H1 (cell line): Measurements from ENCODE around the gene ARHGAP24. TPM values are rescaled to one million over a fixed set of nuclear protein-coding genes. Genes with fewer than 3 reads are reported as not detected.
A peak's percentile ranks its signal among the peaks of the same experiment; 100 is the strongest.

Experiments
- CTCF ChIA-PET: fragments of 300-600 bp; sonication (Branson Sonifier 250); formaldehyde crosslinking; loops from one replicate; lab custom pipeline; 2021; ENCODE audit not compliant: partially characterized antibody; lab: Charles Lee
- POLR2A ChIA-PET: fragments of 300-600 bp; sonication (Branson Sonifier 250); formaldehyde crosslinking; loops from one replicate; lab custom pipeline; 2021; ENCODE audit warnings: inconsistent platforms; ENCODE audit not compliant: partially characterized antibody; lab: Charles Lee
- DNase-seq, 2 experiments: peaks; one replicate each; pipeline versions ENCODE4 v3.0.0 to v3.0.0-alpha.2; 2010 to 2022; ENCODE audit warnings: low spot score in 2 of 2, low read depth in 1 of 2, mixed read lengths in 1 of 2
- FAIRE-seq: peaks from 2 replicates; lab custom pipeline; 2011; peaks lifted over from hg19 to GRCh38; lab: Jason Lieb, UNC
- H2AFZ ChIP-seq: 2 replicates; pipeline ENCODE4 v1.8.1; 2012; ENCODE audit warnings: low read length, inconsistent platforms
- H2AK5ac ChIP-seq: 2 replicates; pipeline ENCODE4 v1.6.1; 2013; ENCODE audit warnings: low read depth, low read length
- H2BK120ac ChIP-seq: replicated peaks from 2 replicates; pipeline ENCODE3; 2013; ENCODE audit warnings: low read depth, low read length, inconsistent platforms
- H2BK12ac ChIP-seq: 2 replicates; pipeline ENCODE4 v1.6.1; 2013; ENCODE audit warnings: low read depth, low read length
- H2BK15ac ChIP-seq: 2 replicates; pipeline ENCODE4 v1.6.1; 2013; ENCODE audit warnings: low read length
- H2BK20ac ChIP-seq: 2 replicates; pipeline ENCODE4 v1.6.1; 2013; ENCODE audit warnings: low read length
- H2BK5ac ChIP-seq: 2 replicates; pipeline ENCODE4 v1.6.1; 2013; ENCODE audit warnings: low read depth, low read length
- H3K14ac ChIP-seq: 2 replicates; pipeline ENCODE4 v1.6.1; 2013; ENCODE audit warnings: inconsistent platforms; ENCODE audit not compliant: insufficient read length
- H3K18ac ChIP-seq: 2 replicates; pipeline ENCODE4 v1.6.1; 2013; ENCODE audit warnings: low read length; ENCODE audit errors: extremely low read depth
- H3K23ac ChIP-seq: 2 replicates; pipeline ENCODE4 v1.6.1; 2013; ENCODE audit warnings: inconsistent platforms; ENCODE audit not compliant: insufficient read length
- H3K23me2 ChIP-seq: 2 replicates; pipeline ENCODE4 v1.6.1; 2013; ENCODE audit warnings: low read depth, low read length
- H3K27ac ChIP-seq: 2 replicates; pipeline ENCODE4 v1.6.1; 2011; ENCODE audit warnings: low read depth, low read length, inconsistent platforms
- H3K27me3 ChIP-seq, 4 experiments: replicated peaks in 1 of 4; 1 replicate in 1 of 4; 2 replicates in 3 of 4; pipeline versions ENCODE4 v1.6.1 to v1.8.1; 2011 to 2013; ENCODE audit warnings: low read length in 3 of 4, mild to moderate bottlenecking in 3 of 4, inconsistent platforms in 2 of 4, mixed read lengths in 2 of 4, moderate library complexity in 1 of 4; ENCODE audit not compliant: control insufficient read depth in 3 of 4, insufficient read depth in 3 of 4; ENCODE audit errors: extremely low read depth in 1 of 4
- H3K36me3 ChIP-seq, 4 experiments: 2 replicates each; pipeline versions ENCODE4 v1.6.1 to v1.8.1; 2011 to 2013; ENCODE audit warnings: mild to moderate bottlenecking in 4 of 4, low read length in 3 of 4, moderate library complexity in 2 of 4, control low read depth in 1 of 4, inconsistent platforms in 1 of 4; ENCODE audit not compliant: insufficient read depth in 4 of 4, control insufficient read depth in 2 of 4
- H3K4ac ChIP-seq: replicated peaks from 2 replicates; pipeline ENCODE3; 2013; ENCODE audit warnings: low read length, low read depth, mixed read lengths, inconsistent platforms; ENCODE audit not compliant: insufficient read length
- H3K4me1 ChIP-seq, 4 experiments: replicated peaks in 1 of 4; 1 replicate in 1 of 4; 2 replicates in 3 of 4; pipeline versions ENCODE4 v1.6.1 to v1.8.1; 2011 to 2013; ENCODE audit warnings: low read length in 3 of 4, inconsistent platforms in 2 of 4, mixed read lengths in 1 of 4; ENCODE audit not compliant: insufficient read depth in 4 of 4, control insufficient read depth in 3 of 4
- H3K4me2 ChIP-seq, 2 experiments: 2 replicates each; pipeline versions ENCODE4 v1.6.1 to v1.8.1; 2011 to 2013; ENCODE audit warnings: low read depth in 2 of 2, low read length in 2 of 2, control low read depth in 1 of 2, inconsistent platforms in 1 of 2, mild to moderate bottlenecking in 1 of 2; ENCODE audit not compliant: insufficient read depth in 1 of 2
- H3K4me3 ChIP-seq, 4 experiments: fragments of 200-600, 300-600 bp in 1 of 4; sonication (generic), shearing (Covaris generic), sonication (Bioruptor Twin) in 1 of 4; 2 replicates each; pipeline versions ENCODE4 v1.5.1 to v1.8.1; 2011 to 2016; ENCODE audit warnings: low read length in 4 of 4, low read depth in 3 of 4, control low read depth in 2 of 4, inconsistent platforms in 2 of 4, mild to moderate bottlenecking in 2 of 4, mixed read lengths in 1 of 4, moderate library complexity in 1 of 4; ENCODE audit not compliant: insufficient read depth in 2 of 4; ENCODE audit errors: extremely low read depth in 1 of 4
- H3K56ac ChIP-seq: replicated peaks from 2 replicates; pipeline ENCODE3; 2013; ENCODE audit warnings: low read depth, mild to moderate bottlenecking, mixed read lengths, low read length, inconsistent platforms; ENCODE audit not compliant: insufficient read length
- H3K79me1 ChIP-seq: 2 replicates; pipeline ENCODE4 v1.6.1; 2013; ENCODE audit warnings: low read depth, low read length, control low read depth
- H3K79me2 ChIP-seq, 2 experiments: 2 replicates each; pipeline versions ENCODE4 v1.6.1 to v1.8.1; 2012 to 2013; ENCODE audit warnings: low read length in 2 of 2, mild to moderate bottlenecking in 2 of 2, inconsistent platforms in 1 of 2; ENCODE audit not compliant: insufficient read depth in 2 of 2, control insufficient read depth in 1 of 2
- H3K9ac ChIP-seq, 4 experiments: replicated peaks in 1 of 4; 1 replicate in 1 of 4; 2 replicates in 3 of 4; pipeline versions ENCODE4 v1.6.1 to v1.8.1; 2011 to 2013; ENCODE audit warnings: low read depth in 3 of 4, low read length in 3 of 4, control low read depth in 2 of 4, mild to moderate bottlenecking in 2 of 4, moderate library complexity in 2 of 4, inconsistent platforms in 1 of 4; ENCODE audit errors: extremely low read depth in 1 of 4
- H3K9me3 ChIP-seq, 2 experiments: 2 replicates each; pipeline versions ENCODE4 v1.6.1 to v1.8.1; 2012 to 2013; ENCODE audit warnings: mild to moderate bottlenecking in 2 of 2, moderate library complexity in 2 of 2, control low read depth in 1 of 2, inconsistent platforms in 1 of 2, low read depth in 1 of 2, low read length in 1 of 2, mixed read lengths in 1 of 2; ENCODE audit not compliant: insufficient read depth in 2 of 2
- H4K20me1 ChIP-seq, 2 experiments: replicated peaks in 1 of 2; 2 replicates each; pipeline versions ENCODE3 to v1.8.1; 2011 to 2013; ENCODE audit warnings: inconsistent platforms in 2 of 2, low read length in 2 of 2, mild to moderate bottlenecking in 1 of 2; ENCODE audit not compliant: insufficient read depth in 2 of 2, control insufficient read depth in 1 of 2
- H4K5ac ChIP-seq: 2 replicates; pipeline ENCODE4 v1.6.1; 2013; ENCODE audit warnings: low read length, low read depth, mixed read lengths, inconsistent platforms; ENCODE audit not compliant: insufficient read length
- H4K8ac ChIP-seq: 2 replicates; pipeline ENCODE4 v1.8.0; 2013; ENCODE audit warnings: mild to moderate bottlenecking, moderate library complexity, low read length, inconsistent platforms; ENCODE audit not compliant: insufficient read depth; ENCODE audit errors: extremely low read depth
- H4K91ac ChIP-seq: replicated peaks from 2 replicates; pipeline ENCODE3; 2013; ENCODE audit warnings: low read length, mixed read lengths, inconsistent platforms; ENCODE audit not compliant: insufficient read length
- POU5F1 ChIP-seq: IDR thresholded peaks from 2 replicates; pipeline ENCODE4 v1.6.1; 2011; ENCODE audit warnings: low read depth, mild to moderate bottlenecking, low read length, moderate library complexity
- SIX5 ChIP-seq: IDR thresholded peaks from 2 replicates; pipeline ENCODE4 v1.6.1; 2011; ENCODE audit warnings: mild to moderate bottlenecking, low read depth, low read length
- WGBS, 2 experiments: shearing (Covaris generic) in 1 of 2; methylation state at CpG; one replicate each; pipeline versions ENCODE4 v1.1.6 to v1.1.7; 2013 to 2015; ENCODE audit warnings: low lambda C conversion rate in 2 of 2, mixed read lengths in 2 of 2, inconsistent platforms in 1 of 2, low coverage in 1 of 2, missing lambda C conversion rate in 1 of 2; ENCODE audit not compliant: insufficient replicate concordance in 2 of 2, insufficient coverage in 1 of 2, insufficient read length in 1 of 2; ENCODE audit errors: extremely low coverage in 1 of 2, missing lambda C conversion rate in 1 of 2; 5-methylcytosine and 5-hydroxymethylcytosine counted together
- polyA plus RNA-seq, 7 experiments: library from polyadenylated mRNA; depleted of rRNA in 3 of 7; stranded (reverse) in 5 of 7; unstranded in 2 of 7; fragments of >200 nt in 5 of 7; fragments of 200-250 nt in 2 of 7; gene quantifications; 1 replicate in 5 of 7; 2 replicates in 1 of 7; 4 replicates in 1 of 7; pipeline versions ENCODE4 v1.2.1 to v1.2.3, GENCODE V29; 2011 to 2013; ENCODE audit warnings: missing spikeins in 2 of 7, mixed read lengths in 2 of 7
- total RNA-seq: library from RNA; stranded (reverse); fragmentation: NEBNext Ultra II Directional; extraction: Animal tissue kit (Norgen Biotek cat#: 25700); gene quantifications from 2 replicates; pipeline ENCODE4 v1.2.1, GENCODE V29; 2021

The ARHGAP24 gene
- total and polyA plus RNA-seq, 2 of the 8 experiments (the other 6 are each of a cell fraction or from before 2014, with no cell fraction given), result 0.08 to 0.50 TPM

- no peak overlapping the region for H3K4me3 ChIP-seq
- no peak overlapping the region for H3K4ac ChIP-seq
- no peak overlapping the region for H2BK120ac ChIP-seq
- WGBS, 2 experiments, result 91% methylated on average over 2 of the region's 2 CpGs; no CpG with 5 or more reads in 1 of the 2 experiments
- no peaks in the 10 kb centered on the region for H3K27me3 ChIP-seq
- H4K20me1 ChIP-seq, result no peaks in the 10 kb centered on the region
- TF ChIP-seq SIX5 (no peak), POU5F1 (no peak)
- no peaks in the 10 kb centered on the region for H3K79me2 ChIP-seq
- ChIA-PET CTCF (interaction anchor here (0.6 to 1.1 kb wide), 2 partner anchors 45 to 87 kb away, joined by 3 read pairs; no protein-coding TSS in a partner anchor), POLR2A (no interaction called here)
- H4K91ac ChIP-seq, result no peak overlapping the region
- H3K4me2 ChIP-seq, result no peak overlapping the region
- no peak overlapping the region for H3K56ac ChIP-seq
- no peak overlapping the region for H3K27ac ChIP-seq
- no peak overlapping the region for H2BK5ac ChIP-seq
- no peak overlapping the region for H4K5ac ChIP-seq
- H3K4me1 ChIP-seq, result peaks cover 0 to 4% (median 0%) of the 10 kb centered on the region in 4 experiments; a peak in 1 of 7 replicates
- no peaks in the 10 kb centered on the region for H3K36me3 ChIP-seq
- 0 out of 2 replicates have a peak overlapping the region, but pooled peaks have one; percentile 45 for H2AFZ ChIP-seq
- DNase-seq (no peak), FAIRE-seq (no peak)
- H3K9me3 ChIP-seq, result no peaks in the 10 kb centered on the region
- no peak overlapping the region for H2BK20ac ChIP-seq
- H2AK5ac ChIP-seq, result no peak overlapping the region
- H3K23me2 ChIP-seq, result no peaks in the 10 kb centered on the region
- no peak overlapping the region for H3K9ac ChIP-seq
- no peak overlapping the region for H2BK12ac ChIP-seq
- no peak overlapping the region for H3K18ac ChIP-seq
- H4K8ac ChIP-seq, result no peak overlapping the region
- H3K79me1 ChIP-seq, result no peaks in the 10 kb centered on the region
- H2BK15ac ChIP-seq, result no peak overlapping the region
- H3K23ac ChIP-seq, result no peak overlapping the region
- H3K14ac ChIP-seq, result no peak overlapping the region
These were observed 409.3 kb downstream of the ARHGAP24 start for GRCh38 chr4:85884251-85884650.
